ENCODE measurements around the gene KIF26B.
"Not testable (repeated sequence)": the region's sequence is repeated elsewhere in the genome, so short reads cannot be mapped to it uniquely, and the experiment has no call there.

The KIF26B gene

GRCh38 chr1:245154429-245155271, at the start of gene KIF26B:
TSS of gene KIF26B (plus strand) at chr1:245154985. CDS start at chr1:245155425, 440 bp downstream.
- no peak for DNase-seq

GRCh38 chr1:245105042-245105441, 49.7 kb upstream of the KIF26B start:
- DNase-seq = no peak

- DNase-seq = no peak
These were observed 48.9 kb upstream of the KIF26B start for GRCh38 chr1:245105815-245106410.

- no peak for DNase-seq
These were observed 47.0 kb upstream of the KIF26B start for GRCh38 chr1:245107776-245108114.

GRCh38 chr1:245108246-245108645, 46.5 kb upstream of the KIF26B start:
- DNase-seq = no peak

GRCh38 chr1:245108909-245109308, 45.9 kb upstream of the KIF26B start:
- no peak for DNase-seq

DNA sequence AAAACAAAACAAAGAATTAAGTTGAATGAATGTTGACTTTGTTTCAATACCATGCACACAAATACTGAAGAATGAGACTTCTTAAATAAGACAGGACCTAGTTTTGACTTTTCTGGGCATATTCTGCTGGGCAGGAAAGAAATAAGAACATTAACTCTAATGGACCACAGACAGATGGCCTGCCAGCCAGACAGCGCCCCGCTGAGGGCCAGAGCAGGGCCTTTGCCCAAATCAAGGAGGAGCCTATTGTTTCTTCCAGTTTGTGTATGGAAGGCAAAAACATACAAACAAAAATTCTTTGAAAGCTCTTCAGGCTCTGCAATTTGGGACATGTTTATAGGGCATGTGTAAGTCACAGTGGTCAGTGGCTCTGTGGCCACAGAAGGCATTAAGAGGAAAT, 44.4 kb upstream of the KIF26B start:
- DNase-seq = no peak

DNA sequence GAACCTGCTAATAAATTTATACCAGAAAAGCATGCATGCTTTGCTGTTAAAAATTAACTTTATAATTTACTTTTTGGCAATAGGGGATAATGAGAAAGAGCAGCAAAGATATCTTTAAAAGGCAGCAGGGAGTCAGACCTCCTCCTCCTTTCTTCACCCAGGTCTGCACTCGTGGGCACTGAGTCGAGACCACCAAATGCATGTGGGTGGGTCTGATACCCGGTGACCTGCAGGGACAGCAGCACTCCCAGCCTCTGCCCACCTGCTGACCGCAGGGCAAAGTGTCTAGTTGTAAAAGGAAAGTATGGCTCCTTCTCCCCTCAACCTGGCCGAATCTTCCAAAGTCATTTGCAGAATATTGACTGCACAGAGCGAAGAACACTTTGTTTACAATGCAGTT, 43.7 kb upstream of the KIF26B start:
- DNase-seq = no peak

DNA sequence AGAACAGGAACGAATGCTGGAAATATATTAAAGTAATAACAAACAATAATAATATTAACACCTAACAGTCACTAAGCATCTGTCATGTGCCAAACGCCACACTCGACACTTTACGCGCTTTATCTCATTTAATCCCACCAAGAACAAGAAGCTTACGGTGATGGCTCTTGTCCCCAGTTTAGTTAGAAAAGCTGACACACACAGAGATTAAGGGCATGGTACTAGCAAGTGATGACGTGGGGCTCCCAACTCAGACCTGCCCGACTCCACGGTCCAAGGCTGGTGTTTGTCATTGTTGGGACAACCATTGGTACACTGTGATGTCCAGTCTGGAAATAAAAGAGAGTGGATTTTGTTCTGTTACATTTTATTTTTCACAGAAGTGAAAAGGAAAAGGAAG, 41.1 kb upstream of the KIF26B start:
- DNase-seq = no peak

- no peak for DNase-seq
These were observed 38.7 kb upstream of the KIF26B start for GRCh38 chr1:245116131-245116530.

GRCh38 chr1:245116751-245117150, 38.0 kb upstream of the KIF26B start:
- DNase-seq = no peak

GRCh38 chr1:245118066-245118465, 36.7 kb upstream of the KIF26B start:
- DNase-seq = no peak

DNA sequence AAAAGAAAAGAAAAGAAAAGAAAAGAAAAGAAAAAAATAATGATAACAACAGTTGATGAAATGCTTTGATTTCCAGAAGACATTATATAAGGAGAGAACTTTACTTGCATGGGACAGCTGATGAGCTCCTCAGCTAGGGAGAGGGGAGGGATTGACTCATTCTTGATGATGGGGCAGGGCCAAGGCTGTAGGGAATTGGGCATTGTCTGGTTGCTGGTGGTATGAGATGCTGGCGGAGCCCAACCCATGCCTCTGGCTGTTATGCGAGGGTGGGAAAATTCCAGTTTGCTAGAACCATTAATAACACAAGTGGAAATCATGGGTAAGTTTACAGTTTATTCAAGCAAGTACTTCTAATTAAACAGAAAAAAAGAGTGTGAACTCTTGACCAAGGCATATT, 36.0 kb upstream of the KIF26B start:
- no peak for DNase-seq

- no peak for DNase-seq
These were observed 33.3 kb upstream of the KIF26B start for GRCh38 chr1:245121523-245121922.

- no peak for DNase-seq
These were observed 30.5 kb upstream of the KIF26B start for GRCh38 chr1:245124241-245124640.

DNA sequence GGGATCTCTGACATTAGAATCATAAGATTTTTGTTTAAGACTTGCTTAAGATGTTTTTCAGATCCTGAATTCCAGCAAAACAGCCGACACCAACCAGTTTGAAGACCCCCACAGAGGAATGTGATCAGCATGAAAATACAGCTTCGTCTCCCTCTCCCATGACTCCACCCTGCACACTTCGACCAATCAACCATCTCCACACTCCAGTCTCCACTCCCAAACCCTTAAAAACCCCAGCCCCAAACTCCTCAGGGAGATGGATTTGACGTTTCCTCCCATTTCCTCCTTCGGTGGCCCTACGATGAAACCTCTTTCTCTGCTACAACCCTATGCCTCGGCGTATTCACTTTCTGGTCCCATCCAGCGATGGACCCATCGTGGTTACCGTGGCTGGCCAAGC, 30.1 kb upstream of the KIF26B start:
- DNase-seq = no peak

- DNase-seq = no peak
These were observed 28.3 kb upstream of the KIF26B start for GRCh38 chr1:245126530-245126929.

GRCh38 chr1:245128381-245129101, 26.2 kb upstream of the KIF26B start:
- no peak for DNase-seq

DNA sequence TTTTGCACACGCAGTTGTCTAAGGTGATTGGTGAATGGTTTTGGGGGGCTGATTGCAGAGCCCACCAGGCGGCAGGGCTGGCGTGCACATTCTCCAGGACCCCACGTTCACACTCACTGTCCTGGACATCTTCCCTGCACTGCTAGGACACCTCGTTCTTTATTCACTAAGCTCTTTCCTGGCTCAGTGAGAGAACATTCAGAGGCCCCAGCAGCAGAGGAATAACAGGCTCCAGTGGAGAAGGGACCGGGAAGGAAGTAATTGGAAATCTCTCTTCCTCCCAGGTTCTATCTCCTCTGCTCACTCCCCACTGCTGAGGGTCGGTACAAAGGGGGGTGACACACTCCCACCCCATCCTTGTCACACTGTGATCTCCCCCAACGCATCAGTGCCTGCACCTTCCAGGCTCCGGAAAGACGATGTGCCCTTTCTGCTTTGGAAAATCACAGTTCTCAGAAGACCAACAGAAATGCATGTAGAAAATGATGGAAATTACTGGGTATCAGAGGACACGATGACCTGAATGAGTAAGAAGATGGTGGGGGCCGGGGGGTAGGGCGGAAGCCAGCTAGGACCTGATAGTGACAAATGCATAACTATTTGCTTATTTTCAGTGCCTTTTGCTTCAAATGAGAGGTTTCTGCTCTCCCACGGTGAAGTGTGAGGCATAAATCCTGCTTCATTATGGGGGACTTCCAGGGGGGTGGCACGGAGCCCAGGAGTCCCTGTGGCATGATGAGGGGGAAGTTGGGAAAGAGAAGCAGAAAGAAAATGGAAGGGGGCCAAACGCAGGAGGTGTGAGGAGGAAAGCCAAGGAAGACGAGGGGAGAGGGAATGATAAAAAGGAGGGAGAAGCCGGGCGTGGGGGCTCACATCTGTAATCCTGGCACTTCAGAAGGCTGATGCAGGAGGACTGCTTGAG, 25.2 kb upstream of the KIF26B start:
- no peak for DNase-seq

GRCh38 chr1:245130281-245131025, 24.3 kb upstream of the KIF26B start:
- DNase-seq = not testable (repeated sequence)

GRCh38 chr1:245131026-245131393, 23.8 kb upstream of the KIF26B start:
- no peak for DNase-seq

DNA sequence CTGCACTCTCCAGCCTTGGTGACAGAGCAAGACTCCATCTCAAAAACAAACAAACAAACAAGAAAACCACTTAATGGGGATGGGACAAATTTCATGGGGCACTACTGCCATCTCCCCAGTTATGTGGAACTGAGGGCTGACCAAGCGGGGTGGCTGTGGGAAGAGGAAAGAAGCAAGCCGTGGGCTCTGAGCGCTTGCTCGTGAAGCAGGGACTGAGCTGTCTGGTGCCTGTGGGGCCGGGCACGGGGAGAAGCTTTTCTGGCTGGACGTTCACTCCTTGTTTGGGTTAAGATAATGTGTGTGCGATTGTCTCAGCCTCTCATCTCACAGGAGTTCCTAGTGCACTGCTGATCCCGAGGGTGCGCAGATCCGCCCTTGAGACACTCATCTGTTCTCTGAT, 22.0 kb upstream of the KIF26B start:
- DNase-seq = no peak

Data from CD4-positive, alpha-beta T cell treated with Interleukin-15 for 1 hour (primary cell).